HG03280 (cell line): ENCODE measurements around the gene BRDT.

Source experiments
- ATAC-seq: cut with Tn5 transposase; IDR thresholded peaks from one replicate; pipeline ENCODE4 v1.9.1; 2021; ENCODE audit warnings: mild to moderate bottlenecking, moderate library complexity; ENCODE audit not compliant: unreplicated experiment

The BRDT gene

GRCh38 chr1:91949356-91949699 lies at the start of gene BRDT:
TSS of gene BRDT (plus strand) at chr1:91949401. CDS start at chr1:91962755, 13,354 bp downstream.
- ATAC-seq = no peak

DNA sequence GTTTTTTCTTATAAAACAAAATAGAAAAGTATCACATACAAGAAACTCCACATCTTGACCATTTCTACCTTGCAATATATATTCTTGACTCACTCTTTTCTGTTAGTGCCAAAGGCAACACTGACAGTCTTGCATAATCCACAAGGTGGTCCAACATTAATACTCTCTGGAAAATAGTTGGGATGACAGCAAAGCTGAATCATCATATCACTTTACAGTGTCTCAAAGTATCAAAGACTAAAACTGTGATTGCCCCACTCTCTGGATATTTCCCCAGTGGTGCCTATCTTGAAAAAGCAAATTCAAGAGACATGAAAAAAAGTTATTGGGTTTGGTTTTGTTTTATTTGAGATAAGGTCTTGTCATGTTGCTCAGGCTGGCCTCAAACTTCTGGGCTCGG lies 48.6 kb upstream of the BRDT start:
- no peak for ATAC-seq

DNA sequence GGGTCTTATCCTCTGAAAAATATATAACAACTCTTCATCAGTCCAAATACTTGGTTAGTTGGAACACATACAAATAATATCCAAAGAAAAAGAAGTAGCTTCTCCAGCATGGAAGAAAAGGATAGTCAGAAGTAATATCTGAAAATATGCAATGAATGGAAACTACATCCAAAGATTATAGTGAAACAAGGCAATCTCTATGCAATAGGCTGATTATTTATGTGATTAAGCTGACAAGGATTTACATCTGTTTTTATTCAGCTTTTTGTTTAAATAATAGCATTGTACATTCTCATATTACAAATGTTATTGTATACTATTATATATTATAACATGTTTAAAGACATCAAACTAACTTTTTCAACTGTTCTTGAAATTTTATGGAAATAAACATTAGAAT lies 48.0 kb upstream of the BRDT start:
- ATAC-seq = no peak

DNA sequence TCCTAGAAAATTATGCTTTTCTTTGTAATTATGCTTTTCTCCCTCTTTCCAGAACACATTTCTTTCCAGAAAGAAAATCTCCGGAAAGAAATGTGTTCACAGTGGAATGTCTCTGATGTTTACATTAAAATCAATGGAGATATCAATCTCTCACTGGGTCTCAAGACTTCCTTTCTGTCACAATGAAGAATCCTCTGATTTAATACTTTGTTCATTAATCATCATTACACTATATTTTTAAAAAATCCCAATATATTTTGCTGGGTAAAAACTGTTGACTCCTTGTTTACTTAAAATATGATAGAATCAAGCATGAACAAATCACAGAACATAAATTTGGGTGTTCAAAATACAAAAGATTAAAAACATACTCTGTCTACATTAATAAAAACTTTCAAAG lies 36.9 kb upstream of the BRDT start:
- ATAC-seq = no peak

GRCh38 chr1:91913018-91913417 lies 36.2 kb upstream of the BRDT start:
- ATAC-seq = no peak

GRCh38 chr1:91916046-91916445 lies 33.2 kb upstream of the BRDT start:
- no peak for ATAC-seq

GRCh38 chr1:91916811-91917460 lies 32.3 kb upstream of the BRDT start:
- ATAC-seq = no peak

DNA sequence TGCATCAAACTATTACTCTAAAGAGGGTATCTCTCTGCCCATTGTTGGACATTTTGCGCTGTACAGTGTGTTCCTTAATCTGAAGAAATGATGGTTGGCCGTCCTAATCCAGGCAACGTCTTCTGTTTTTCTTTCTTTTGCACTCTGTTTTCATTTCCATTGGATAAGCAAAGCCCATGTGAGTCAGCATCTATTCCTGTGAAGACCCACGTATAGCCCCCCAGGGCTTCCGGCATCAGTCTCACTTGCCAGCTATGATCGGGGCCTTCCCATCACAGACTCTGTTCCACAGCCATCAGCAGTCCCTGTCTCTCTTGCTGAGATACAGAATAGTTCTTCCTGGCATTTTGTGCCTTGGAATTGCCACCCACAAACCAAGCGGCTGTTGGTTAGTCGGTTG lies 29.2 kb upstream of the BRDT start:
- no peak for ATAC-seq

GRCh38 chr1:91924146-91924545 lies 25.1 kb upstream of the BRDT start:
- no peak for ATAC-seq

DNA sequence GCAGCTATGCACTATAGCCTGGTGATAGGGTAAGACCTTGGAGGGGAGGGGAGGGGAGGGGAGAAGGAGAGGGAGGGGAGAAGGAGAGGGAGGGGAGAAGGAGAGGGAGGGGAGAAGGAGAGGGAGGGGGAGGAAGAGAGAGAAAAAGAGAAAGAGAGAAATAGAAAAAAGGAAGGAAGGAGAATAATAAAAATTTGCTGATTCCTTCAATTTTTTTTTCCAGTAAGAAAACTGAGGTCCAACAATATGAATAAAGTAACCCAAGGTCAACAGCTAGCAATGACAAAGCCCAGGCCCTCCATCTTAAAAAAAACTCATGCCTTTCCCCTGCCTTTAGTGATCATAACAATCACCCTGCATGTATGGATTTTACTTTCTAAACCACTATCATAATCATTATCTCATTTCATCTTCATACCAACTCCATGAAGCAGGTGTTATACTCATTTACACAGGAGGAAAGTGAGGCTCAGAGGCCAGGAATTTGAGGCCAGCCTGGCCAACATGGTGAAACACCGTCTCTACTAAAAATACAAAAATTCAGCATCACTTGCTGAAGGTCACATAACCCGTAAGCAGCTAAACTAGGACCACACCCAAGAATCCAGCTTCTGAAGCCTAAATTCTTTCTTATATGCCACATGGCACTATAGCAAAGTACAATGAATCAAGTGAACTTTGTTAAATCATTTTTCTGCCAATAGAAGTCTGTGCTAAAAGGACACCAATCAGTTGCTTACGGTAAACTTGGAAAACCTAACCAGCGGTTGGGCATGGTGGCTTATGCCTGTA lies 23.4 kb upstream of the BRDT start:
- no peak for ATAC-seq

- ATAC-seq = no peak
These were observed 21.2 kb upstream of the BRDT start for GRCh38 chr1:91928026-91928425.

DNA sequence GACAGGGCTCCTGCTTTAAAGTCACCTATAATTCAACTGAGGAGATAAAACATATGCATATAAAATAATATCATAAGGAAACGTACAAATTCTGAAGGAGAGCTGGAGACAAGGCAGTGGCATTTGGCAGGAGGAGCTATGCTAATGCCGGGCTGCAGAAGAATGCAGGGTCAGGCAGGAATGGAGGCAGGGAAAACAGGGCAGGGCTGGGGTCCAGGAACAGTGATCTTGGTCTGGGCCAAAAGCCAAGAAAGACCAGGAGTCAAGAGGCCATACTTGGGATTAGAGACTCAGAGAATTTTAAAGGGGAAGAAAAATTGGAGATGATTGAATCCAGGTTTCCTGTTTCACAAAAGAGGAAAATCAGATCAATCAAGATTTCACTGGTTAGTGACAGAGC lies 20.0 kb upstream of the BRDT start:
- no peak for ATAC-seq

GRCh38 chr1:91937613-91938012 lies 11.6 kb upstream of the BRDT start:
- ATAC-seq = no peak

GRCh38 chr1:91940496-91940895 lies 8.7 kb upstream of the BRDT start:
- ATAC-seq = no peak

DNA sequence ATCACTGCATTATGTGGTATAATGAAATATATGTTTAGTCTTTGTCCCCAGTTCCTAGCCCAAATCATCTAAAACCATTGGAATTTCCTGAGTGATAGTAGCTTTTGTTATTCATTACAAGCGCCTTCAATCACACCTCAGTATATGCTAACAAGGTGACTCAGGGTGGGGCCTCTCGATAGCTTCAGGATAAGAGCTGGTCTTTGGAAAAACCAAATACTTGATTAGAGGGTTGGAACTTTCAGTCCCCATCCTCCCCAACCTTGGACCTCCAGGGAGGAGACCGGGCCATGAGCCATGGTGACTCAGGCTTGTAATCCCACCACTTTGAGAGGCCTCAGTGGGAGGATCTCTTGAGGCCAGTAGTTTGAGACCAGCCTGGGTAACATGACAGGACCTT lies 5.1 kb upstream of the BRDT start:
- ATAC-seq = no peak

- no peak for ATAC-seq
These were observed 1.1 kb upstream of the BRDT start for GRCh38 chr1:91948097-91948496.

DNA sequence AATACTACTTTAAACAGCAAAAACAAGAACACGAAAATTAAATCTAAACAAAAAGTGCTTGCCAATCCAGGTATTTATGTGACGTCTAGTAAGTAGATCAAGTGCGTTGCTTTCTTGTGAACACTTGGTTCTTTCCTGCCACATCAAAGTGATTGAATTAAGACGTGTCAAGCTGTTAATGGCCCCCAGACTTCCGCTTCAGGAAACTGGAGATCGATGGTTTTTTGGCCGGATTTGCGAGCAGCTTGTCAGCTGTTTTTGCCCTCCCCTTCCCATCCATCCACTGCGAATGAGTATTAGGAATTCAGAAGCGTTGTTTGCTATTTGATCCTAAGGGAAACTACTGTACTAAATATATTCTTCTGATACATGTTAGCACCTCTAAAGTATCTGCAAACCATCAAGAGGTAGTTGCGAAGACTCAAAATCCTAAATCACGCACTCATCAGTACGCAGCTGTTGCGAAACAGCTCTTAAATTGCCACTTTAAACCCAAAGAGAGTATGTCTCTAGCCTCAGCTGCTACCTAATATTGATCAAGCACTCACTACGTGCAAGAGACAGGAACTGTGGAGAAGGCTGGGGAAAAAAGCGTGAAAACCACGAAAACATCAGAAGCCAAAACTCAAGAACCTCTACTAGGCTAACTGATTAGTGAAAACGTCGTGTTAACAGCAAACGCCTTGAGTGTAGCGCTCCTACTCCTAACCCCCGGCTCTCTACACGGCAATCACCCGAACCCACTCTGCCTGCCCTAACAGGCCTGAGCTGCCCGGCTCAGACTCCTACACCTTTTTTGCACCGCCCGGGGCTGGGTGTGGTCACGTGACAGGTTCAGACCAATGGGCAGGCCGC lies 473 bp upstream of the BRDT start:
- no peak for ATAC-seq

DNA sequence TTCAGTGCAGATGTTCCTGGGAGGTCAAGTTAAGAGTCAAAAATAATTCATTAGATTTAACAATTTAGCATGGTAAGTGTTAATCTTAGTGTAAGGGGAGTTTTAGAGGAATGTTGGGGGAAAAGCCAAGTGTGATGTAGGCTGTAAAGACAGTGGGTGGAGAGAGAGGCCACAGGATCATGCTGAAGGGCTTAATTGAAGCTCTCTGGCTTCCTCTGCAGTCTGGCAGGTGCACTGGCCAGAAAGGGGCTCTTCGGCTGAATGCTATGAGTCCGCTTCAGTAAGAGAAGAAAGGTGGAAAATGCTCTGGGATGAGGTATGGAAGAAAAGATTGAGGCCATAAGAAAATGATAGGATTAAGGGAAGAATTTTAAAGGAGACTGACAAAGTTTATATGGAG lies 3.0 kb downstream of the BRDT start:
- ATAC-seq = no peak

GRCh38 chr1:91958926-91959325 lies 9.7 kb downstream of the BRDT start:
- no peak for ATAC-seq

- no peak for ATAC-seq
These were observed 19.1 kb downstream of the BRDT start for GRCh38 chr1:91968334-91968733.

DNA sequence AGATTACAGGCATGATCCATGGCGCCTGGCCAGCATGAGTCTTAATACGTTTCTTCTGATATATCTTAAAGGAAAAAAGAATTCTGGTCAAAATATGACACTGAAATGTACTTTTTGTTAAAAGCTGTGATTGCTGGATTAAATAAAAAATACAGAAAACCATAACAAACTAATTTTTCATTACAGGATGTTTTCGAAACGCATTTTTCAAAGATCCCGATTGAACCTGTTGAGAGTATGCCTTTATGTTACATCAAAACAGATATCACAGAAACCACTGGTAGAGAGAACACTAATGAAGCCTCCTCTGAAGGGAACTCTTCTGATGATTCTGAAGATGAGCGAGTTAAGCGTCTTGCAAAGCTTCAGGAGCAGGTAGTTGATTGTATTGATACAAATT lies 30.2 kb downstream of the BRDT start:
- no peak for ATAC-seq

DNA sequence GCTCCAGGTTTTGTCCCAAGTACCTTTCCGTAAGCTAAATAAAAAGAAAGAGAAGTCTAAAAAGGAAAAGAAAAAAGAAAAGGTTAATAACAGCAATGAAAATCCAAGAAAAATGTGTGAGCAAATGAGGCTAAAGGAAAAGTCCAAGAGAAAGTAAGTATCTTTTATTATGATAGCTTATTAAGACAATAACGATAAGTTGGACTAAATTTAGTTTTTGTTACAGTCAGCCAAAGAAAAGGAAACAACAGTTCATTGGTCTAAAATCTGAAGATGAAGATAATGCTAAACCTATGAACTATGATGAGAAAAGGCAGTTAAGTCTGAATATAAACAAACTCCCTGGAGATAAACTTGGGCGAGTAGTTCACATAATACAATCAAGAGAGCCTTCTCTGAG lies 31.5 kb downstream of the BRDT start:
- no peak for ATAC-seq
